Activated naive CD8-positive, alpha-beta T cell treated with anti-CD3 and anti-CD28 coated beads, Interleukin-2, amount 50 U/mL, for 16 hours (primary cell): ENCODE results near the gene PTGS2.
"Not testable (repeated sequence)": the region's sequence is repeated elsewhere in the genome, so short reads cannot be mapped to it uniquely, and the experiment has no call there.

ENCODE experiments used
- DNase-seq: peaks from one replicate; pipeline ENCODE4 v3.0.0-alpha.2; 2020; ENCODE audit warnings: low read depth, low spot score

Gene PTGS2

DNA sequence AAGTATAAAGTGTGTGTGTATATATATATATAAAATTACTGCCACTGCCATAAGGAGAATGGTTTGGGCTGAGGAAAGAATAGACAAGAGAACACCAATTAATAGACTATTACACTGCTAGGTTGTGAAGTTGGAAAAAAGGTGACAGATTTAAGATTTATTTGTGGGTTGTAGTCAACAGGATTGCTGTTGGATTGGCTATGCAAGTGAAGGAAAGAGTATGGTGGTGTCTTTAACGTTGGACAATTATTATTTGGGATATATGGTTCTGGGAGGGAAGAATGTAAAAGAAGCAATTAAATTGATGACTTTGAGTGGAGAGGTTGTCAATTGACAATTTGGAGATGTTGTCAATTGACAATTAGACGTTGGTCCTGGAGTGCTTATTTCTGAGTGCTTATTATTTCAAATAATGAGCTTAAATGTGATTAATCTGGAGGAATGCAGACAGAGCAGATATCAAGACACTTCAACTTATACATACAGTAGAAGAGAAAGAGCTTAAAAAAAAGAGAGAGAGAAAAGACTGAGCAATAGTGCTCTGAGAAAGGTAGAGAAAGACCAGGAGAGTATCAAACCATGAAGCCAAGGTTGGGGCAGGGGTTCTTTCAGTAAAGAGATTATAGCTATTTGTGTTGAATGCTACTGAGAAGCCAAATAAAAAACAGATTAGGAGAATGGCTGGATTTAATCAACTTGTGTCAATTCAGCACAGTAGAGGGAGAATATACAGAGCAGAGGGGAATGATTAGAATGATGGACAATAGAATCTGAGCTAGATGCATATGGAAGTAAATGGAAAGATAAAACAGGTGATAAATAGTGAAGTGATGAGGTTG is 9.7 kb downstream of the PTGS2 start:
- DNase-seq = no peak

DNA sequence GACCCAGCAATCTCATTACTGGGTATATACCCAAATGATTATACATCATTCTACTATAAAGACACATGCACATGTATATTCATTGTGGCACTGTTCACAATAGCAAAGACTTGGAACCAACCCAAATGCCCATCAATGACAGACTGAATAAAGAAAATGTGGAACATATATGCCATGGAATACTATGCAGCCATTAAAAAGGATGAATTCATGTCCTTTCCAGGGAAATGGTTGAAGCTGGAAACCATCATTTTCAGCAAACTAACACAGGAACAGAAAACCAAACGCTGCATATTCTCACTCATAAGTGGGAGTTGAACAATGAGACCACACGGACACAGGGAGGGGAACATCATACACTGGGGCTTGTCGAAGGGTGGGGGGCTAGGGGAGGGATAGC is 10.4 kb downstream of the PTGS2 start:
- DNase-seq = not testable (repeated sequence)

DNA sequence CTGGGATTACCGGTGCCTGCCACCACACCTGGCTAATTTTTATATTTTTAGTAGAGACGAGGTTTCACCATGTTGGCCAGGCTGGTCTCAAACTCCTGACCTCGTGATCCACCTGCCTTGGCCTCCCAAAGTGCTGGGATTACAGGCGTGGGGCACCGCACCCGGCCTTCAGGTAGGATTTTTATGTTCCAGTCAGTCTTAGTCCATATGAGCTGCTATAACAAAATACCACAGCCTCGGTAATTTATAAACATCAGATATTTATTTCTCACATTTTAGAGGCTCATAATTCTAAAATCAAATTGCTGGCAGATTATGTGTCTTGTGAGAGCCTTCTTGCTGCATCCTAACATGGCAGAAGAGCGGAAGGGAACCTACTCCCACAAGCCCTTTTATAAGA is 16.0 kb downstream of the PTGS2 start:
- not testable (repeated sequence) for DNase-seq

DNA sequence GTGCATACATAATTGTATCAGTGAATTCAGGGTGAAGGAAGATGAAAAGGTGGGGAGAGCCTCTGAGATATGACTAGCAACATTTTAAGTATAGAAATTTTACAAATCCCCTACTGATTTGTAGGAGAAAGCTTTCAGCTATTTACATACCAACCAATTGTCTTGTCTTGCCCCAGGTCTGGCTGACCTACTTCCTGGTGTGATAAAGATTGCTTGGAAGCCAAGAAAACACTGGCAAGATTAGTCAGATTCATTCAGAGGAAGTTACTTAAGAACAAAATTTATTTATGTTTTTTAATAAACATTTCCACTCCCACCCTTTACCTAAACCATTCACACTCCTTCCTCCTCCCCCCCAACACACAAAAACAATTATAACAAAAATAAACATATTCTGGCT is 17.5 kb downstream of the PTGS2 start:
- DNase-seq = no peak

DNA sequence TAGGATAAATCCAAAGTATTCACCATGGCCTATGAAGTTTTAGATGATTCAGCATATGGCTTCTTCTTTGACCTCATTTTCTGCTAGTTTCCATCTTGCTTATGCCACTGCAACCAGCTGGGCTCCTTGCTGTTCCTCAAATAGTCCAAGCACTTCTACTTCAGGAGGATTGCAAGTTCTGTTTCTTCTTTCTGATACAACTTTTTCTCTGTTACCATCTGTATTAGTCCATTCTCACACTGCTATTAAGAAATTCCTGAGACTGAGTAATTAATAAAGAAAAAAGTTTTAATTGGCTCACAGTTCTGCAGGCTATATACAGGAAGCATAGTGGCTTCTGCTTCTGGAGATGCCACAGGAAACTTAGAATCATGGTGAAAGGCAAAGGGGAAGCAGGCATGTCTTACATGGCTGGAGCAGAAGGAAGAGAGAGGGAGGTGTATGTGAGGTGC is 20.3 kb downstream of the PTGS2 start:
- DNase-seq = no peak

DNA sequence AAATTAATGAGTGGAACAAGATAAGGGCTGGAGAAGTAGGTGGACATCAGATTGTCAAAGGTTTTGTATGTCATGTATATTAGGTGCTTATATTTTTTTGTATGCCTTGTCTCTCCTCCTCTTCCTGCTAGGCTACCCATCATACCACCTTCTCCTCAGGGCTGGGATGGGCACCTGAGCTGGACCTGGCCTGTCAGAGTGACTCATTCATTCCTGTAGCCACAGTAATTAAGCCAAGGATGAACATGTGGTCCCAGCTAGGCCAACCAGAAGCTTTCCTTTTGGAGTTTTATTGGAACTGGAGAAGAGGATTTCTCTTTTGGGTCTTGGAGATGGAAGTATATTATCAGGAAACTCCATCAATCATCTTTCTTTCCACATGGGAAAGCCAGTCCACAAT is 21.2 kb downstream of the PTGS2 start:
- no peak for DNase-seq

DNA sequence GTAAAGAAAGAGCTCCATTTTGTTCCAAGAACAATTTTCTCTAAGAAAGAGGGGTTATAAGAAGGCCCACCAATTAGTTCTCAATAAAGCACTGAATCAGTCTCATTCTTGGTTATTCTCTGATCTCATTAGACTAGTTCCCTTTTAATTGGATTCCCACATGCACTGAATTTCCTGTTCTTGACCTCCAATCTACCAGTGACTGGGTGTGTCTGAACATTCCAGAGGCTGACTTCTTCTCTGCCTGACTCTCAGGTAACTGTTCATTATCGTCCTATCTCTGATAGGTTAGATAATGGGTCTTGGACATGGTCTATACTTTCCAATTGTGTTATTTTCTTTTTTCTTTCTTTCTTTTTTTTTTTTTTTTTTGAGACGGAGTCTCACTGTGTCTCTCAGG is 22.7 kb downstream of the PTGS2 start:
- no peak for DNase-seq

DNA sequence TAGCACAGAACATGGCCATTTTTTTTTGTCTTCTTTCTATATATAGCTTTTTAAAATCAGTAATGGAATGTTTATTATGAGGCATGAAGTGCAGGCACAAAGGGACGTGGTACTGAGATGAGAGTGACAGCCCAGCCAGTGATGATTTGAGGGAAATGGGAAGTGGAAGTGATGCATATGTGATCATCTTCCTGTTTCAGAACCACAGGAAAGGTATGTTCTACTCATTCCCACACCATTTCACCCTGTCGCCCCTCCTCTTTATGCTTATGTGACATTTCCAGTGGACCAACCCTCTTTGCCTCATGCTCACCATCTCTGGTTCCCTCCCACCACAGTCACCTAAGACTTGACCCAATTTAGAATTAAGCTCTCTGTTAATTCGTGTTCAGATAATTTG is 24.3 kb downstream of the PTGS2 start:
- no peak for DNase-seq

DNA sequence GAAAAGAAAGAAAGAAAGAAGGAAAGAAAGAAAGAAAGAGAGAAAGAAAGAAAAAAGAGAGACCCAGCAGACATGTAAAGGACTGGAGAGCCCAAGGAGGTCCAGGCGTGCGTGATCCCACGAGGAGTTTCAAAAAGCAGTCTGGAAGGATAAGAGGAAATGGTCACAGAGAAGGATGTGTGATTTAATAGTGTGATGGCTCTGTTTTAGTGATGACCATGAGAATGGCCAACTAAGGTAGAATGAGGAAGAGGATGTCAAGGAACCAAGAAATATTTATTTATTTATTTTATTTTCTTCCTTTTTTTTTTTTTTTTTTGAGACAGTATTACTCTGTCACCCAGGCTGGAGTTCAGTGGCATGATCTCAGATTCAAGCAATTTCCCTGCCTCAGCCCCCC is 25.5 kb downstream of the PTGS2 start:
- no peak for DNase-seq

DNA sequence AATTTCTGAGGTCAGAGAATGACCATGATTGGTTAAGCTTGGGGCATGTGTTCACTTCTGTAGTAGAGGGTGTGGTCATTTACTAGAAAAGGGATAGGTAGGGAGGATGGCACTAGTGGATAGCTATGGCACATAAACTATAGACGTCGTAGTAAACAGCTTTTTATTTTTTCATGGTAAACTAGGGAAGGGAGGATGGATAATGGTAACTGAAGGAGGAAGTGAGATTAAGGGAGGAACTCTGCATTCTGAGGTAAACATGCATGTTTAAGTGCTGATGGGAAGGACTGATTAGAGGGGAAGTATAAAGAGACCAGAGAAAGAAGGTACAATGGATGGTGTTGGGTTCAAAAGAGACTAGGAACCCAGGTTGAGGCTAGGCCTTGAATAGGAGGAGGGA is 26.9 kb downstream of the PTGS2 start:
- DNase-seq = no peak

DNA sequence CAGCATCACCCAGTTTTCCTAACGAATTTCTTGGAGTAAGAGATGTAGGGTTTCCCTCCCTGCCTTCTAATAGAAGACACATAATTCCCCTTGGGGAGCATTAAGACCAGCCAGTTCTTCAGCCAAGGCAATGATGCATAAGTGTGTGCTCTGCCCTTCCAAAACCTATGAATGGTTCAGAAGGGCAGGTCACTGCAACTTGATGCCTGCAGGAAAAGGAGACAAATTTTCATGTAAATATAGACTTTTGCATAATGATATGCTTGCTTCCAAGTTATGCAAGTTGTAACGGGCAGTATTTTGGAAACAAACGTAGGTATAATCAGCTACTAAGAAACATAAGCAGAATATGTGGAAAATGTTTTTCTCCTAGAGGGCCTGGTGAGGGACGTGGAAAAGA is 31.6 kb downstream of the PTGS2 start:
- DNase-seq = no peak

DNA sequence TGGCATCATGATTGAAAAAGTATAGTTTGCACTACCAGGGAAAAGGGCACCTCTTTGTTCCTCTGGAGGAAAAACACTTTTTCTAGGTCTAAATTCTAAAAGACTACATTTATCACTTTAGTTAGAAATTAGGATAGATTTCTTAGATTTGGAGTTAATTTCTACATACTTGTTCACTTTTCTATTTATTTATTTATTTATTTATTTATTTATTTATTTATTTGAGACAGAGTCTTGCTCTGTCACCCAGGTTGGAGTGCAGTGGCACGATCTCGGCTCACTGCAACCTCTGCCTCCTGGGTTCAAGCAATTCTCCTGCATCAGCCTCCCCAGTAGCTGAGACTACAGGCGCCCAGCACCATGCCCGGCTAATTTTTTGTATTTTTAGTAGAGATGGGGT is 32.2 kb downstream of the PTGS2 start:
- not testable (repeated sequence) for DNase-seq

DNA sequence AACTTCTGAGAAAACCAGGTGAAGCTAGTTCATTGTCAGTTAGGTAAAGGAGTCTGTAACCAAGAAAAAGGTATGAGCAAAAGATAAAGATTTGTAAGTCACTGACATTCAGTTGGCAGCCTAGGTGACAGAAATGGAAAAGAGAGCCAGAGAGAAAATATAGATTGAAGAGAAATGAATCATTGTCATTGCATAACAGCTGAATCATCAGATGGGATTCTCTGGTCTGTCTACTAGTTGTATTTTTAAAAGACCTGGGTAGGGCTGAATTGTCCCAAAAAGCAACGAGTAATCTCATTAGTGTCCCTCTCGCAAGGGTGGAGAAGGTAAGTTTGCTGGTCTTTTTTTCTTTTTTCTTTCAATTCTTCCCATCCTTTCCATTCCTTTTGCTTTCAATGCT is 36.6 kb downstream of the PTGS2 start:
- no peak for DNase-seq

DNA sequence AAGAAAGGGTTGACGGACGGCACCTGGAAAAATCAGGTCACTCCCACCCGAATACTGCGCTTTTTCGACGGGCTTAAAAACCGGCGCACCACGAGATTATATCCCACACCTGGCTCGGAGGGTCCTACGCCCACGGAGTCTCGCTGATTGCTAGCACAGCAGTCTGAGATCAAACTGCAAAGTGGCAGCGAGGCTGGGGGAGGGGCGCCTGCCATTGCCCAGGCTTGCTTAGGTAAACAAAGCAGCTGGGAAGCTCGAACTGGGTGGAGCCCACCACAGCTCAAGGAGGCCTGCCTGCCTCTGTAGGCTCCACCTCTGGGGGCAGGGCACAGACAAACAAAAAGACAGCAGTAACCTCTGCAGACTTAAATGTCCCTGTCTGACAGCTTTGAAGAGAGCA is 42.7 kb downstream of the PTGS2 start:
- not testable (repeated sequence) for DNase-seq

DNA sequence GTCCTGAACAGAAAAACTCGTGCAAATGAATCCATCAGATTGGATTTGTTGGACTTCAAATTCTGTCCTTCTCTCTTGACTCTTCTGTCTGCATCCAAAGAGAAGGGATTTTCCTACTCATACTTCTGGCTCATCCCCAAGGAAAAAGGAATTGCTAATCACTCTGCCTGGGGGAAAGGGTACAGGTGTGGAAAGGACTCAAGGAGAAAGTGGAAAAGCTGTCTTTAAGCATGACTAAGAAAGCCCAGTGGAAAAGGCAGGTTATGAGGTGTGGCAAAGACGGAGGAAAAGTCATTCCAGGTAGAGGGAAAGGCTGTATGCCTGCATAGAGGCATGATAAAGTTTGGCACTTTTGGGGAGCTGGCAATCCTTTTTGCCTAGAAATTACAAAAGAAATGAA is 43.4 kb downstream of the PTGS2 start:
- no peak for DNase-seq

DNA sequence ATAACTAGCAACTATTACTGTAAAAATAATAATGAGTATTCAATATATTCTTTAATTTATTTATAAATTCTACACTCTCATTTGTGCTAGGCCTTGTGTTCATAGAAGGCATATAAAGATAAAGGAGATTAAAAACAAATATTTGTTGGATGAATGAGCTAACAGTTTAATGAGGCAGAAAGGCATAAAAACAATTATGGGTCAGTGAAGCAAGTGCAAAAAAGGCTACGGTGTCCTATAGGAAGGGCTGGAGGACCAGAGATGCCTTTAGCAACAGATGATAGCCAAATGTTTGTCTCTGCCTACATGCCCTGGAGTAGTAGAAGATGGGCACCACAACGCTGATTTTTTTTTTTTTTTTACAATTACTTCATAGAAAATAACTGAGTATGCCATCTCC is 45.7 kb downstream of the PTGS2 start:
- DNase-seq = no peak

DNA sequence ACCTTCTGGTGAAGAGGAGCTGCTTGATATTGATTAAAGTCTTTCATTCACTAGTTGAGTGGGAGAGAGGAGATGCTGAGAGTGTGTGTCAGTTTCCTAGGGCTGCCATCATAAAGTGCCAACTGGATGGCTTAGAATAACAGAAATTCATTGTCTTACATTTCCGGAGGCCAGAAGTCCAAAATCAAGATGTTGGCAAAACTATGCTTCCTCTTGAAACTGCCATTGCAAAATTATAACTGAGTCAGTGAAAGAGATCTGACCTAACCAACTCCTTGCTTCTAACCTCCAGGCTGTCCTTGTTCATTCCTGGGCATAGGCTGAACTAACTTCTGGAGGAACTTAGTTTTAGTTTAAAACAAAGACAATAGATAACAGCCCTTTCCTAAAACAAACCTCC is 47.1 kb downstream of the PTGS2 start:
- DNase-seq = no peak

DNA sequence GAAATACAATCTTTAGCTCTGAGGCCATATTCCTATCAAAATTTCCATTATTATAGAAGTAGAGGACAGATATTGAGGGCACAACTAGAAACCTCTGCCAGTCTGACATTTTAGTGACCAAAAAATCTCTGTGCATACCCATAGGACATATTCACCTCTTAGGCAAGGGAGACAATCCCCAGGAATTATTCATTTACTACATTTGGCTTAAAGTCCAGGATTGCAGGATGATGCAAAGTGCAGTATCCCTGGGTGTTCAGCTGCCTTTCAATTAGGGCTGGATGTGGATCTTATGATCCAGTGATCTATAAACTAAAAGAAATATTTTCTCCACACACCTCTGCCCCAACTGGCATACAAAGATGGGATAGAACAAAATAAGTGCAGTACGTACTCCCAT is 50.9 kb downstream of the PTGS2 start:
- DNase-seq = no peak

DNA sequence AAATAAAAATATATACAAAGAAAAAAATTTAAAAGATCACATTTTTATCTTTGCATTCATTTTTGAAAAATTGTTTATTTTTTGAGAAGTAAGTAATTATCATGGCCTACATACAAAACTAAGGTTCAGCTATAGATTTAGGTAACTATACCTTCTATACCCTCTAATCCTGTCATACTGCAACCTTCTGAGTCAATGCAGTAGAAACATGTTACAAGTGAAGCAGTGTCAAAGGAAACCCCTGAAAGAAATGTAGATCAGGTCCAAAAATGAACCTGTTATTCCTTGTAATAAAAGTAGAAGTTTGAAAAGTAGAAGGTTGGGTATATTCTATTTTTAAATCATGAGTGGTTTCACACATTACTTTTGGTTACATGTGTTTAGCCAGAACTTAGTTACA is 51.3 kb downstream of the PTGS2 start:
- DNase-seq = no peak

DNA sequence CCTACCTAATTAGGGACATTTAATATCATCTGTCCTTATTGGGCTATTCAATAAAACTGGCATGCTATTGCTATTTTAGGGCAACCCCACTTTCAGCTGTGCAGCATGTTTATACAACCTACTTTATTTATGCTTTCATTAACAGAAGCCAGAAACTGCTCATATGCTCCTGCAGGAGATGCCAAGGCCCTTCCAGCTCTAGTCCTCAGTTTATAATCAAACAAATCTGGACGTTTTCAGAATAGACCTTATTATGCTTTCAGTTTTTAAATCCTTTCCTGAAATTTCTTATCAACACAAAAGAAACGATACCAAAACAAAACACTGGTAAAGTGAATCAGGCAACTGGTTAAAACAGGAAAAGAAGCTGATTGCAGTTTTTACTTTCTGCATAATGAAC is 53.2 kb downstream of the PTGS2 start:
- DNase-seq = no peak

DNA sequence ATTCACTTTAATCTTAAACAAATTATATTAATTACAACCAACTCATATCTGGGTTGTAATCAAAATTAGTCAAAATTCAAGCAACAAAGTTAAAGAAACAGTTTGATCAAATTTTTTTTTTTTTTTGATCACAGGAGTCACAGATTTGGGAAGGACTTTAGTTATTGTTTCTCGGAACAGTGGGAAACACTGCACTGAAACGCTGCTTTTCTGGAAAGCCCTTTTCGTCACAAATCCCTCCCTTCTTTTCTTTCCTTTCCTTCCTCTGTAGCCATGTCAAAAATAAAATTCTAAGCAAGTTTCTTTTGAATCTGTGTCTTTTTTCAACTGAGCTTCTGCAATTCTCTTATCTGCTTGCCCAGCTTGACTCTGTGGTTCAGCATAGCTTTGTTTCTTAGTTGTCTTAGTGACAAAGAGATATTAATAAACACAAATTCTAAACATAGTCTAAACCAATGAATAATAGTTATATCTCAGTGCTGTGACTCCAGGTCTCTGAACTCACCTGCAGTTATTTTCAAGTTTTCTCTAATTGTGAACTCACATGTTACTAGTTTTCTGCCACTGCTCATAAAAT is 53.8 kb downstream of the PTGS2 start:
- DNase-seq = no peak

DNA sequence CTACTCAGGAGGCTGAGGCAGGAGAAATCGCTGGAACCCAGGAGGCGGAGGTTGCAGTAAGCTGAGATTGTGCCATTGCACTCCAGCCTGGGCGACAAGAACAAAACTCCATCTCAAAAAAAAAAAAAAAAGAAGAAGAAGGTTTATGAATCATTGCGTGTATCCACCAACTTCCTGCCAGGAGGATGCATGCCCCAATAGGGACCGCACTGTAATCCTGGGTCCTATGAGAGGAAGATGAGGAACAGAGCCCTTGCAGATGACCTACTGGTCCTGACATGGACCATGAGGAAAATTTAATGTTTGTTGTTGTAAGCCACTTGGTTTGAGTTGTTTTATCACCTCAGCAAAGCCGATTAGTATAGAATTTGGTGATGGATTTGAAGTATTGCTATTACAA is 56.7 kb downstream of the PTGS2 start:
- no peak for DNase-seq
